Testis (tissue), 2 donors: Measurements from ENCODE around the gene LYRM4.

ENCODE experiments used
- POLR2A ChIP-seq: fragments of 450-650 bp; IDR thresholded peaks from one replicate; pipeline ENCODE4 v1.6.1; 2017; ENCODE audit warnings: antibody characterized with exemption, mild to moderate bottlenecking, moderate library complexity
- TF ChIP-seq, protein P1 (sequence below), 3 experiments: fragments of 450-650 bp in 2 of 3; fragments of 200-600 bp in 1 of 3; sonication (generic) in 1 of 3; IDR thresholded peaks; one replicate each; pipeline ENCODE4 v1.5.1; 2016 to 2019; ENCODE audit warnings: antibody characterized with exemption in 3 of 3, mild to moderate bottlenecking in 2 of 3, moderate library complexity in 1 of 3

DNA sequence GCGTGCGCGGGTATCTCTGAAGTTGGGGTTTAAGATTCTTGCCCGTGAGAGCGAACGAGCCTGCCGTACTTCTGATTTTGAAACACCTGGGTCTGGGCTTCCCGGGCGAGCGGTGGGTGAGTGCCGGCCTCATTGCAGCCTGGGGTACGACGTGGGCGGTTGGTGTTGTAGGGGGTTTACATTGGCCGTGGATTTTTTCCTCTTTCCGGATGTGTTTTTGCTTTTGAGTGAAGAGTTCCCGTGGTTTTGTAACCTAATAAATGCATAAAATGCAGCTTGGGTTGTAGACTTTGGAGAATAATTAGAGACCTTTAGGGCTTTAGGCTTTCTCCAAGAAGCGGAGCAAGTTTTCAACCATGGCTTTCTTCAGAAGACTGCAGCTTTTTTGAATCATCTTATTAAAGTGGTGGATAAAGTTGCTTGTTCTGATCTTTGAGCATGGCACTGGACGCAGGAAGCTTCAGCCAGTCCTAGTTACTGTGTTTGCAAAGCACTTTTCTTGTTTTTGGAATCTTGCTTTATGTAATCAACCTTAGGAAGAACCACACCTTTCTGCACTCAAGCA is 877 bp upstream of the LYRM4 start:
- TF ChIP-seq, protein P1, sequence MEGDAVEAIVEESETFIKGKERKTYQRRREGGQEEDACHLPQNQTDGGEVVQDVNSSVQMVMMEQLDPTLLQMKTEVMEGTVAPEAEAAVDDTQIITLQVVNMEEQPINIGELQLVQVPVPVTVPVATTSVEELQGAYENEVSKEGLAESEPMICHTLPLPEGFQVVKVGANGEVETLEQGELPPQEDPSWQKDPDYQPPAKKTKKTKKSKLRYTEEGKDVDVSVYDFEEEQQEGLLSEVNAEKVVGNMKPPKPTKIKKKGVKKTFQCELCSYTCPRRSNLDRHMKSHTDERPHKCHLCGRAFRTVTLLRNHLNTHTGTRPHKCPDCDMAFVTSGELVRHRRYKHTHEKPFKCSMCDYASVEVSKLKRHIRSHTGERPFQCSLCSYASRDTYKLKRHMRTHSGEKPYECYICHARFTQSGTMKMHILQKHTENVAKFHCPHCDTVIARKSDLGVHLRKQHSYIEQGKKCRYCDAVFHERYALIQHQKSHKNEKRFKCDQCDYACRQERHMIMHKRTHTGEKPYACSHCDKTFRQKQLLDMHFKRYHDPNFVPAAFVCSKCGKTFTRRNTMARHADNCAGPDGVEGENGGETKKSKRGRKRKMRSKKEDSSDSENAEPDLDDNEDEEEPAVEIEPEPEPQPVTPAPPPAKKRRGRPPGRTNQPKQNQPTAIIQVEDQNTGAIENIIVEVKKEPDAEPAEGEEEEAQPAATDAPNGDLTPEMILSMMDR (IDR thresholded peaks at IDR 0.05), result no peak
- TF ChIP-seq POLR2A, result no peak
